ENCODE results near the gene NTMT1. TPM values are rescaled to one million over a fixed set of nuclear protein-coding genes. Genes with fewer than 3 reads are reported as not detected.

The NTMT1 gene
- polyA plus RNA-seq, 3 donors = 16.0 to 43.9 (median 28.2) TPM

- no peak overlapping the region for H3K4me2 ChIP-seq (replicated peaks; ENCODE audit: extremely low read depth, low read length, poor library complexity, severe bottlenecking)
- Mint-ChIP-seq H3K4me3 (no peak overlapping the region), H3K36me3 (no peaks in the 10 kb centered on the region), H3K27ac (no peak overlapping the region), H3K27me3 (ENCODE audit: low read depth in 3 of 3) (peaks cover 4 to 21% (median 9%) of the 10 kb centered on the region in 3 donors), H3K4me1 (no peaks in the 10 kb centered on the region), H3K9me3 (peaks cover 0 to 5% (median 4%) of the 10 kb centered on the region in 7 donors)
- no peak overlapping the region for H3K27ac ChIP-seq (ENCODE audit: low read depth in 1 of 2, low read length in 2 of 2)
- 94% methylated on average over 10 of the region's 10 CpGs for WGBS (ENCODE audit: insufficient coverage)
- no peak for DNase-seq
- no peaks in the 10 kb centered on the region for H3K4me1 ChIP-seq (ENCODE audit: control insufficient read depth in 1 of 2, insufficient read depth in 2 of 2, low read length in 2 of 2)
- H2AFZ ChIP-seq (ENCODE audit: insufficient read depth, low read depth, low read length, poor library complexity, severe bottlenecking) = no peak overlapping the region
- H3K4me3 ChIP-seq (replicated peaks in 1 of 3; ENCODE audit: low read depth in 2 of 3, low read length in 3 of 3) = no peak overlapping the region
- H3K36me3 ChIP-seq (replicated peaks in 1 of 2; ENCODE audit: control insufficient read depth in 1 of 2, insufficient read depth in 2 of 2, low read length in 2 of 2) = no peaks in the 10 kb centered on the region
- H3K27me3 ChIP-seq (ENCODE audit: control insufficient read depth in 2 of 2, insufficient read depth in 2 of 2, low read length in 2 of 2) = peaks cover 0 to 4% of the 10 kb centered on the region in 2 donors
- intact Hi-C loops (cut with micrococcal nuclease) = loop anchor here in 1 of 2 donors (5.0 kb wide), 1 partner anchor 77 kb away; no protein-coding TSS in a partner anchor
- H3K9me3 ChIP-seq (replicated peaks in 1 of 2; ENCODE audit: control insufficient read depth in 1 of 2, insufficient read depth in 1 of 2, low read length in 2 of 2) = no peaks in the 10 kb centered on the region
- H4K20me1 ChIP-seq (ENCODE audit: insufficient read depth, low read length) = no peaks in the 10 kb centered on the region
- no peaks in the 10 kb centered on the region for H3K79me2 ChIP-seq (ENCODE audit: insufficient read depth, low read length)
- H3K9ac ChIP-seq (ENCODE audit: insufficient read depth, low read length, poor library complexity, severe bottlenecking) = no peak overlapping the region
- no peak for TF ChIP-seq CTCF (IDR thresholded peaks at IDR 0.05)
These were observed 24.8 kb downstream of the NTMT1 start for GRCh38 chr9:129650680-129651235.

DNA sequence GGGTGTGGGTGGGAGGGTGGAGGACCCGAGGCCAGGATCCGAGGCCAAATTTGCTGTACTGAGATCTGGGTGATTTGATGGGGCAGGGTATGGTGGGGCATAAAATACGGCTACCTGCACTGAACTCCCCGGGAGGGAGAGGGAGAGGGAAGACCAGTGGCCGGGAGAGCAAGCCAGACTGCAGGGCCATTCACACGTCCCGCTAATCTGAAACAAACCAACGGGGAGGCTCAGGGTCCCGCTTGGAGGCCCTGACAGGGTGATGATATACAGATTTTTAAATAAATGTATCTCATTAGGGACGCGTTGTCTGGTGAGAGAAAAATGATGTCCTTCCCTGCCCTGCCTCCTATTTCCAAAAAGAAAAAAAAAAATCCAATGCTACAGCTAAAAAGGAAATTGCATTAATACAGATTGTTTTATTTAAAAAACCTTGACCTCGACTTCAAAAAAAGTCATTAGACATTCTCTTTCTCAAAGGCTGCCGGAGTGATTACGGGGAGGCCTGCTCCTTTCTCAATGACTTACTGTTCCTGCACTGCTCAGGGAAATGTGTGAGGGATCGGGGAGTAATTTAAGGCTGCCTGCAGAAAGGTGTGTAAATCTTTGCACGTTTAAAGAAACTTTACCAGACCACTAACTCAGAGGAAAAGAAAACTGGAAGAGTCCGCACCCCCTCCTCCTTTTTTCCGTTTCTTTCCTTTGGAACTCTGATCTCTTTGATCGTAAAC, 28.0 kb downstream of the NTMT1 start:
- no peaks in the 10 kb centered on the region for H3K79me2 ChIP-seq (ENCODE audit: insufficient read depth, low read length)
- no peak overlapping the region for H3K9ac ChIP-seq (ENCODE audit: insufficient read depth, low read length, poor library complexity, severe bottlenecking)
- no peak overlapping the region for H3K4me3 ChIP-seq (replicated peaks in 1 of 3; ENCODE audit: low read depth in 2 of 3, low read length in 3 of 3)
- Mint-ChIP-seq H3K27me3 (ENCODE audit: low read depth in 3 of 3) (peaks cover 6 to 26% (median 18%) of the 10 kb centered on the region in 3 donors), H3K27ac (no peak overlapping the region), H3K9me3 (peaks cover 0 to 2% (median 0%) of the 10 kb centered on the region in 7 donors), H3K36me3 (no peaks in the 10 kb centered on the region), H3K4me1 (no peaks in the 10 kb centered on the region), H3K4me3 (no peak overlapping the region)
- no peak for TF ChIP-seq CTCF (IDR thresholded peaks at IDR 0.05)
- H3K27ac ChIP-seq (ENCODE audit: low read depth in 1 of 2, low read length in 2 of 2) = no peak overlapping the region
- no peaks in the 10 kb centered on the region for H3K36me3 ChIP-seq (replicated peaks in 1 of 2; ENCODE audit: control insufficient read depth in 1 of 2, insufficient read depth in 2 of 2, low read length in 2 of 2)
- no peak overlapping the region for H2AFZ ChIP-seq (ENCODE audit: insufficient read depth, low read depth, low read length, poor library complexity, severe bottlenecking)
- whole genome bisulfite sequencing (ENCODE audit: insufficient coverage) = 72% methylated on average over 6 of the region's 19 CpGs
- no peaks in the 10 kb centered on the region for H3K9me3 ChIP-seq (replicated peaks in 1 of 2; ENCODE audit: control insufficient read depth in 1 of 2, insufficient read depth in 1 of 2, low read length in 2 of 2)
- intact Hi-C loops (cut with micrococcal nuclease) = loop anchor here in 1 of 2 donors (5.0 kb wide), 1 partner anchor 73 kb away; no protein-coding TSS in a partner anchor
- no peaks in the 10 kb centered on the region for H3K4me1 ChIP-seq (ENCODE audit: control insufficient read depth in 1 of 2, insufficient read depth in 2 of 2, low read length in 2 of 2)
- H3K4me2 ChIP-seq (replicated peaks; ENCODE audit: extremely low read depth, low read length, poor library complexity, severe bottlenecking) = no peak overlapping the region
- H3K27me3 ChIP-seq (ENCODE audit: control insufficient read depth in 2 of 2, insufficient read depth in 2 of 2, low read length in 2 of 2) = peaks cover 0 to 4% of the 10 kb centered on the region in 2 donors
- no peaks in the 10 kb centered on the region for H4K20me1 ChIP-seq (ENCODE audit: insufficient read depth, low read length)
- DNase-seq = no peak
